GM18502 (cell line): ENCODE measurements around the gene EXD1.
"Not testable (repeated sequence)": the region's sequence is repeated elsewhere in the genome, so short reads cannot be mapped to it uniquely, and the experiment has no call there.

ENCODE experiments used
- ATAC-seq: cut with Tn5 transposase; IDR thresholded peaks from one replicate; pipeline ENCODE4 v1.9.1; 2021; ENCODE audit warnings: mild to moderate bottlenecking; ENCODE audit not compliant: unreplicated experiment, poor library complexity

The EXD1 gene

GRCh38 chr15:41235228-41235627 lies 4.7 kb upstream of the EXD1 start:
- not testable (repeated sequence) for ATAC-seq

GRCh38 chr15:41233367-41233771 lies 2.8 kb upstream of the EXD1 start:
- ATAC-seq = no peak

- peak; percentile 40 for ATAC-seq
Measured at GRCh38 chr15:41231422-41232226, 1.1 kb upstream of the EXD1 start.

GRCh38 chr15:41230345-41230649 lies 260 bp downstream of the EXD1 start:
- no peak for ATAC-seq

- no peak for ATAC-seq
Measured at GRCh38 chr15:41219381-41219780, 11.2 kb downstream of the EXD1 start.

GRCh38 chr15:41218851-41219250 lies 11.7 kb downstream of the EXD1 start:
- no peak for ATAC-seq

GRCh38 chr15:41215708-41216107 lies 14.8 kb downstream of the EXD1 start:
- no peak for ATAC-seq

- ATAC-seq = no peak
Measured at GRCh38 chr15:41207687-41208448, 22.7 kb downstream of the EXD1 start.

GRCh38 chr15:41205315-41205714 lies 25.2 kb downstream of the EXD1 start:
- ATAC-seq = no peak

- no peak for ATAC-seq
Measured at GRCh38 chr15:41203395-41203794, 27.2 kb downstream of the EXD1 start.

- ATAC-seq = no peak
Measured at GRCh38 chr15:41199470-41199869, 31.1 kb downstream of the EXD1 start.

- no peak for ATAC-seq
Measured at GRCh38 chr15:41194444-41194843, 36.1 kb downstream of the EXD1 start.

- ATAC-seq = no peak
Measured at GRCh38 chr15:41183581-41183980, 47.0 kb downstream of the EXD1 start.

- no peak for ATAC-seq
Measured at GRCh38 chr15:41182266-41182665, 48.3 kb downstream of the EXD1 start.

GRCh38 chr15:41180206-41180789 lies 50.3 kb downstream of the EXD1 start:
- ATAC-seq = no peak

GRCh38 chr15:41169781-41170180 lies 60.8 kb downstream of the EXD1 start:
- no peak for ATAC-seq

- ATAC-seq = no peak
Measured at GRCh38 chr15:41169086-41169485, 61.5 kb downstream of the EXD1 start.

GRCh38 chr15:41161736-41162135 lies 68.8 kb downstream of the EXD1 start:
- no peak for ATAC-seq

GRCh38 chr15:41161336-41161735 lies 69.2 kb downstream of the EXD1 start:
- no peak for ATAC-seq

- ATAC-seq = no peak
Measured at GRCh38 chr15:41160639-41161315, 69.8 kb downstream of the EXD1 start.

GRCh38 chr15:41154412-41154811 lies 76.1 kb downstream of the EXD1 start:
- no peak for ATAC-seq
